NCI-H774 (cell line): ENCODE results near the gene MRPS18C.
"Not testable (repeated sequence)": the region's sequence is repeated elsewhere in the genome, so short reads cannot be mapped to it uniquely, and the experiment has no call there.

Experiments used
- DNase-seq: peaks from one replicate; lab custom pipeline; 2025; lab: John Stamatoyannopoulos, UW

The MRPS18C gene

GRCh38 chr4:83455281-83456183 lies at the start of gene MRPS18C, which contains the start of gene HELQ:
TSS of gene MRPS18C (plus strand) at chr4:83456058. CDS start at chr4:83456078, 20 bp downstream.
TSS of gene HELQ (minus strand) at chr4:83455823. CDS start at chr4:83455693, 130 bp downstream.
- DNase-seq: peak; percentile 87

DNA sequence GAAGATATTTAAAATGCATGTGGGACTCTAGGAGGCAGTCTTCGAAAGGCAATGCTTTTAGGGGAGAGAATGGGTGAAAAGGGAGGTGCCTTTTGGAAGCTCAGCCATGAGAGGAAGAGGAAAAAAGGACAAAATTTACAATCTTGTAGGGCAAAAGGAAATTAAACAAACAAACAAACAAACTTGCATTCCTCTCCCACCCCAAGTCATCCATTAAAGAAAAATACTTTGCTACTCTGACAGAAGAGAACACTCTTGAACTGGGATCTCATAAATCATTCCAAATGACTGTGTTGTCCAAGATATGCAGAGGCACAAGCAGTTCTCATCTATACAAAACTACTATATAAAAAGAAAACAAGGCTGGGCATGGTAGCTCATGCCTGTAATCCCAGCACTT lies 47.0 kb upstream of the MRPS18C start:
- no peak for DNase-seq

DNA sequence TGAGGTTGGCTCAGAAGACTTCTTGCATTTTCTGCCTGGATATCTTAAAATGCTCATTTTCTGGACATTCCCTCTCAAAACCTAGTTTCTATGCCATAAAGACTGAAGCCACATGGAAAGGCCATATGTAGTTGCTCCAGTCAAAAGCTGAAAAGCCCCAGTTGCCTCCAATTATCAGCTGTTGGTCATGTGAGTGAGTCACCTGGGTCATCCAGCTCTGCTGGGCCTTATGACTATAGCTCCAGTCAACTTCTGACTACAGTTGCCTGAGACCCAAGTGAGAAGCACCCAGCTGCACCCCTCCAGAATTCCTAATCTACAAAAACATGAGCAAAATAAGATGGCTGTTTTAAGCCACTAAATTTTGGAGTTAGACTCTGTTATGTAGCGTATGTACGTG lies 42.2 kb upstream of the MRPS18C start:
- DNase-seq: no peak

DNA sequence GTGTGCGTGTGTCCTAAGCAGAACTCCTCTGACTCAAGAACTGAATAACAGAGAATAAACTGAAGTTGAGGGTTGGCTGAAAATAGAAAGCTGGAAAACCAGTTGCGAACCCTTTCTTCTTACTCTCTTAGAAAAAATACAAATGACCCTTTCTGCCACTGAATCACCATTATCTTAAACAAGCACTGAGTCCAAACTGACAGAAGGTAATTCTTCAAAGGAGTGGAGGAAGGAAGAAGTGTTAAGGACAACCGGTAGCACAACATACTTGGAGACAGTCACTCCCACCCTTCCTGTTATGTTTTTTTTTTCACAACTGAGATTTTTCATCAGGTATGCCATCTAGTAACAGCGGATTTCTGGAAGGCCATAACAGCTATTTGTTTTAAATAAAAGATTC lies 38.3 kb upstream of the MRPS18C start:
- DNase-seq: no peak

DNA sequence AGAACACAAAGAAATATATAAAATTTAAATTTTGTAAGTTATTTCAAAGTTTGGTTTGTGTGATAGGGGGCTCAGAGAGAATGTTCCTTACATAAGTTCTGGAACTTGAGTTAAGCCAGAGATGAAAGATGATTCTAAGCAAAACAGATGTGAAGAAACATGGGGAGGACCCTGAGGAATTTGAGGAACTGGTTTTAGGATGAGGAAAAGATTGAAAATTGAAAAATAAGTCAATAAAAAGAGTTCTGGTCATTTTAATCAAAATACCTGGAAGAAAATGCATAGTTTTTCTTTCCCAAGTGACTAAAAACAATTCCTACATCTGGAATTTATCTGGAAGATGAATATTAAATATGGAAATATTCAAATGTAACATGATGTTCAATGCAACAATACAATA lies 37.6 kb upstream of the MRPS18C start:
- DNase-seq: no peak

DNA sequence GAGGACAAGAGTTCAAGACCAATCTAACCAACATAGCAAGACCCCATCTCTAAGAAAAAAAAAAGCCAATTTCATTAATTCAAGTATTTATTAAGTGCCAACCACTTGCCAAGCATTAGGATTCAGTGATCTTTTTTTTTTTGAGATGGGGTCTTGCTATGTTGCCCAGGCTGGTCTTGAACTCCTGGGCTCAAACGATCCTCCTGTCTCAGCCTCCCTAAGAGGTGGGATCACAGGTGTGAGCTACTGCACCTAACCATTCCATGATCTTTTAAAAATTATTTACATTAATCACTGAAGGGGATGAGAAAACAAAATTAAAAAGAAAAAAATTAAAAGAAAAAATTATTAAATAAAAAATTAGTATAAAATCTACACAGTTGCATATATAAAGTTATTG lies 24.7 kb upstream of the MRPS18C start:
- no peak for DNase-seq

- DNase-seq: no peak
These were observed 19.2 kb upstream of the MRPS18C start for GRCh38 chr4:83436680-83437079.

GRCh38 chr4:83438719-83439118 lies 17.1 kb upstream of the MRPS18C start:
- no peak for DNase-seq

DNA sequence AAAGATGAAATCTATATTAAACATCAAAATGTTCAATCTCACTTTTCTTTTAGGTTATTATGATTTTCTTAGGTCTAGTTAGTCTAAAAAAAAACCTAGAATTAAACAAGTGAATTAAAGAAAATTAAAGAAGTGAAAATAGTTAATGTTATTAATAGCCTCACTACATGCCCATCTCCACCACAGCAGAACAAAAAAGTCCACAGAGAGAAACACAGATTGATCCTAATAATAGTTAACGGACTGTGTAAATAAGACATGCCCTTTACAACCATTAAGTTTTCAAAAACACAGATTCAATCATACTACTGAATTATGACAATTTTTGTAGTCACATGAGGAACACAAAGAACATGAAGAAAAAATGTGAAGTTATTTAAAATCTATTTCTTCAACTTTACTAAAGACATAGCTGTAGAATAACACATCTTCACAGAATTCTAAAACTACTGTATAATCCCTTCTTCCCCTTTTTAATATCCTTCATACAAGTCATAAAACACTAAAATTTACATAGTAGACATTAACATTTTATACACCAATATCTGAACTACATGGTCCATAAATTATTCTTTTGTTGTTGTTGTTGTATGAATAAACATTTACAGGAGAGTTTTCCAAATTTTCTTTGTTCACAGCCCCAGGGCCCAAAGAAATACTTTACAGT lies 15.6 kb upstream of the MRPS18C start:
- no peak for DNase-seq

GRCh38 chr4:83440899-83441298 lies 15.0 kb upstream of the MRPS18C start:
- no peak for DNase-seq

GRCh38 chr4:83449009-83449408 lies 6.8 kb upstream of the MRPS18C start:
- no peak for DNase-seq

DNA sequence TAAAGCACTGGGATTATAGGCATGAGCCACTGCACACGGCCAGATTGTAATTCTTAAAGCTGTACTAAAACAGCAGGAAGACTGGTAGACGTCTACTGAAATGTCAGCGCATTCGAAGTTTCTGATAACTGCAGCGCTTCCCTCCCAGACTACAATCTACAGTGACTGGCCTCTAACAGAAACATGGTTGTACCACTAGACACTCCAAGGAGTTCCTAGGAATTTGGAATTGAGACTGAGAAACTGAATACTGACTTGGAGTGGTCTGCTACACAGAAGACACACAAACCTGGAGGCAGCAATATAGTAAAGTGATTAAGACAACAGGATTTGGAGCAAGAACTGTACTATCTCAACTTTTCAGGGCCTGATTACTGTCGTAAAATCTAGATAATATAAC lies 1.2 kb upstream of the MRPS18C start:
- no peak for DNase-seq

- no peak for DNase-seq
These were observed 285 bp downstream of the MRPS18C start for GRCh38 chr4:83456184-83456501.

- DNase-seq: no peak
These were observed 17.6 kb downstream of the MRPS18C start for GRCh38 chr4:83473423-83473822.

GRCh38 chr4:83473966-83474365 lies 18.1 kb downstream of the MRPS18C start:
- no peak for DNase-seq

- peak; percentile 85 for DNase-seq
These were observed 28.9 kb downstream of the MRPS18C start, which contains the start of gene ABRAXAS1 for GRCh38 chr4:83484500-83485461. TSS of gene ABRAXAS1 (minus strand) at chr4:83485100. CDS start at chr4:83485072, 28 bp downstream.

- no peak for DNase-seq
These were observed 30.7 kb downstream of the MRPS18C start for GRCh38 chr4:83486457-83487129.

- DNase-seq: no peak
These were observed 34.0 kb downstream of the MRPS18C start for GRCh38 chr4:83489711-83490326.

- DNase-seq: no peak
These were observed 35.1 kb downstream of the MRPS18C start for GRCh38 chr4:83490876-83491450.

DNA sequence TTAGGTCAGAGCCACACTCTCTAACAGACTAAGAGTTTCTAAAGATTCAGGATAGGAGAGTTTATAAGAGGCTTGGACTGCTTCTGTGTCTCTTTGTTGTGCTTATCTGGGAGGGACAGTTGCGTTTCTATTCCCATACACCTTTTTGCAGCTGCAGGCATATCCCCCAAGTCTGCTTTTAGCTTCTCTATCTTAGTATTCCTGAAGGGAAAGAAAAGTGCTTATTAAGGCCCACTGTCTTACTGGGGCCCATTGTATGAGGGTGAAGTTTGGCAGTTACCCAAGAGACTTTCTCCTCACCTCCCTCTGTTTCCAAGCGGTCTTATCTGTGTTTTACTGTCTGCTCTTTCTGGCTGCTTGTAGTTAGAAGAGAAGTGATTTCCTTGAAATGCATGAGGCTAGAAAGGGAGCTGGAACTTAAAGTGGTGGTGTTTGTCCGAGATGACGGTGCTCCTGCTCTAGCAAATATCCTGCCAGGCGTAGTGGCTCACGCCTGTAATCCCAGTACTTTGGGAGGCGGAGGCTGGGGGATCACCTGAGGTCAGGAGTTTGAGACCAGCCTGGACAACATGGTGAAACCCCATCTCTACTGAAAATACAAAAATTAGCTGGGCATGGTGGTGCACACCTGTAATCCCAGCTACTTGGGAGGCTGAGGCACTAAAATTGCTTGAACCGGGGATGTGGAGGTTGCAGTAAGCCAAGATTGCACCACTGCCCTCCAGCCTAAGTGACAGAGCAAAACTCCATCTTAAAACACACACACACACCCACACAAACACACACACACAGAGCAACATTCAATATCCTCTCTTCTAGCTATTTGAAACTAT lies 40.4 kb downstream of the MRPS18C start:
- DNase-seq: not testable (repeated sequence)
